Islet precursor cell (in vitro differentiated cells): ENCODE results near the gene STEAP4.

Experiments
- DNase-seq: peaks from one replicate; pipeline ENCODE4 v3.0.0-alpha.2; 2018

The STEAP4 gene

GRCh38 chr7:88306590-88307048 lies at the start of gene STEAP4:
STEAP4 (minus strand) TSS chr7:88306894; CDS start chr7:88284269, 22,625 bp downstream.
- DNase-seq: peak; percentile 76

GRCh38 chr7:88355011-88355410 lies 48.3 kb upstream of the STEAP4 start:
- no peak for DNase-seq

GRCh38 chr7:88350118-88350517 lies 43.4 kb upstream of the STEAP4 start:
- DNase-seq: no peak

- no peak for DNase-seq
These were observed 40.8 kb upstream of the STEAP4 start for GRCh38 chr7:88347517-88347916.

- DNase-seq: no peak
These were observed 40.4 kb upstream of the STEAP4 start for GRCh38 chr7:88347090-88347489.

GRCh38 chr7:88346357-88346756 lies 39.7 kb upstream of the STEAP4 start:
- no peak for DNase-seq

GRCh38 chr7:88344956-88345832 lies 38.5 kb upstream of the STEAP4 start:
- peak; percentile 80 for DNase-seq

GRCh38 chr7:88344271-88344670 lies 37.6 kb upstream of the STEAP4 start:
- DNase-seq: no peak

- no peak for DNase-seq
These were observed 32.7 kb upstream of the STEAP4 start for GRCh38 chr7:88339195-88339922.

- no peak for DNase-seq
These were observed 31.8 kb upstream of the STEAP4 start for GRCh38 chr7:88338503-88338902.

- no peak for DNase-seq
These were observed 30.9 kb upstream of the STEAP4 start for GRCh38 chr7:88337572-88337971.

- no peak for DNase-seq
These were observed 24.6 kb upstream of the STEAP4 start for GRCh38 chr7:88331322-88331721.

GRCh38 chr7:88329532-88330463 lies 23.1 kb upstream of the STEAP4 start:
- DNase-seq: no peak

- DNase-seq: no peak
These were observed 22.1 kb upstream of the STEAP4 start for GRCh38 chr7:88328787-88329186.

GRCh38 chr7:88324699-88325098 lies 18.0 kb upstream of the STEAP4 start:
- no peak for DNase-seq

- no peak for DNase-seq
These were observed 15.5 kb upstream of the STEAP4 start for GRCh38 chr7:88322151-88322550.

GRCh38 chr7:88321694-88322093 lies 15.0 kb upstream of the STEAP4 start:
- no peak for DNase-seq

GRCh38 chr7:88318196-88318595 lies 11.5 kb upstream of the STEAP4 start:
- DNase-seq: no peak

- DNase-seq: no peak
These were observed 10.7 kb upstream of the STEAP4 start for GRCh38 chr7:88317422-88317821.

- DNase-seq: no peak
These were observed 9.8 kb upstream of the STEAP4 start for GRCh38 chr7:88316456-88316855.

- no peak for DNase-seq
These were observed 8.8 kb upstream of the STEAP4 start for GRCh38 chr7:88315522-88315921.

GRCh38 chr7:88314061-88314491 lies 7.4 kb upstream of the STEAP4 start:
- no peak for DNase-seq
